Stimulated activated CD4-positive, alpha-beta T cell treated with anti-CD3 and anti-CD28 coated beads, TNF-alpha, amount 100 ng/mL, for 4 hours (primary cell): ENCODE data around the gene TRIM27.
"Not testable (repeated sequence)": the region's sequence is repeated elsewhere in the genome, so short reads cannot be mapped to it uniquely, and the experiment has no call there.

Experiments used
- DNase-seq, 3 experiments: peaks; one replicate each; pipeline ENCODE4 v3.0.0-alpha.2; 2020; ENCODE audit warnings: low read depth in 3 of 3

The TRIM27 gene

DNA sequence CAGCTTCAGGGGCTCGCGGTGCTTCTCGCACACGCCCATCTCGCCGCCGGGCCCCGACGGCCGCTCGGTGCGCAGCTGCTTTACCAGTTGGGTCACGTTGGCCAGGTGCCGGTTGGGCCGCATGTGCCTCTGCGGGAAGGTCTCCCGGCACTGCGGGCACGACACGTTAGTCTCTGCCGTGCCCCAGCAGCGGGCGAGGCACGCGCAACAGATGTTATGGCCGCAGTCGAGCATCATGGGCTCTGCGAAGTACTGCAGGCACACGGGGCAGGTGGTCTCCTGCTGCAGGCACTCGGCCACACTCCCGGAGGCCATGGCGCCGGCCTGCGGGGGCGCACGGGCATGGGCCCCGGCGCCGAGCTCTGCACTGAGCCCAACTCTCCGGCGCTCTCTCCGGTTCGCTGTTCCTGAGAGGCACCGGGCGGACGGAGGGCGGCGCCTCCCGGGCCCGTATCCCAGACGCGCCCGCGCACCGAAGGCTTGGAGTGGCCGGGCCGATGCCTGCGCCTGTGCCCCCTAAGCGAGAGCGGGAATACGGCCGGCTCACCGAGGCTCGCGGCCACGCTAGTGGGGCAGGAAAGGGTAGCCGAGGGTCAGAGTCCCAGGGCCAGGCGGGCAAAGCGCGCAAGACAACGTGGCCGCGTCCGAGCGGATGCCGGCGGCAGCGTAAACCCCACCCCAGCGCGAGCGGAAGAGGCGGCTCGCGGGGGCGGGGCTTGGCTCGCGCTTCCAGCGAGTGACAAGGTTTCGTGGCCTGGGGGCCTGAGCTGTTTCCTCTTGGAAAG lies at the start of gene TRIM27:
TRIM27 (minus strand) TSS at position 668 of the 785 bp plus-strand sequence; CDS start at position 315, 353 bp downstream.
- peak; percentile 58 to 79 (median 74) for DNase-seq

DNA sequence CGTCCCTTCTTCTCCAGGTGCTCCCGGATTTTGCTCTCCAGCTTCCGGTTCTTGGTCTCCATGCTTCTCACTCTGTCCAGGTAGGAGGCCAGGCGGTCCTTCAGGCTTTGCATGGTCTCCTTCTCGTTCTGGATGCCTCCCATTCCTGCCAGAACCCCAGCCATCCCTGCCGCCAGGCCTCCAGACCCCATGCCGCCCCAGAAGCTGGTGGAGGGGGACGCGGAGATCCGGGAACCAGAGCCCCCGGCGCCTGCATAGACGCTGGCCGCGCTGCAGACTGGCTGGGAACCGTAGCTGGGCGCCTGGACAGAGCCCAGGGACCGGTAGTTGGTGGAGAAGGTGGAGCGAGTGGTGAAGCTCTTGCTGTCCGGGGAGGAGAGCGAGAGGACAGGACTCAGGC lies 46.3 kb upstream of the TRIM27 start:
- DNase-seq, result not testable (repeated sequence)

GRCh38 chr6:28969129-28969528 lies 45.3 kb upstream of the TRIM27 start:
- DNase-seq, result no peak

GRCh38 chr6:28968476-28968875 lies 44.7 kb upstream of the TRIM27 start:
- DNase-seq, result no peak

- no peak for DNase-seq
These were observed 41.9 kb upstream of the TRIM27 start for GRCh38 chr6:28965706-28966105.

DNA sequence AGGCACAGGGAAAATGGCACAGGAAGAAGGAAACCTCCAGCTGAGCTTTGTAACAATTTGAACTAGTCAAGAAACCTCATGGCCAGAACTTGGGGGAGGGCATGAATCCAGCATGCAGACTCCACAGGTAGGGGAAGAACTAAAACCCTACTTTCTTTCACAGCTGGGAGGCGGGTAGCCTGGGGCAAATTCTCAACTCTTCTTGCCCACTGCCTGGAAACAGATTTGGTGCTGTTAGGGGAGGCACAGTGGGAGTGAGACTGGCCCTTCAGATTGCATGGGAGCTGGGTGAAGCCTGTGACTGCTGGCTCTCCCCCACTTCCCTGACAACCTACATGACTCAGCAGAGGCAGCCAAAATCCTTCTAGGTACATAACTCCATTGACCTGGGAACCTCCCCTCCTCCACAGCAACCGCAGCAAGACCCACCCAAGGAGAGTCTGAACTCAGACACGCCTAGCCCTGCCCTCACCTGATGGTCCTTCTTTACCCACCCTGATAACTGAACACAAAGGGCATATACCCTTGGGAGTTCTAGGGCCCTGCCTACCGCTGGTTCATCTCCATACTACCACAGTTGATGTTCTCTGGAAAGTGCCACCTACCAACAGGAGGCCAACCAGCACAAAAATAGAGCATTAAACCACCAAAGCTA lies 37.2 kb upstream of the TRIM27 start:
- DNase-seq, result no peak

DNA sequence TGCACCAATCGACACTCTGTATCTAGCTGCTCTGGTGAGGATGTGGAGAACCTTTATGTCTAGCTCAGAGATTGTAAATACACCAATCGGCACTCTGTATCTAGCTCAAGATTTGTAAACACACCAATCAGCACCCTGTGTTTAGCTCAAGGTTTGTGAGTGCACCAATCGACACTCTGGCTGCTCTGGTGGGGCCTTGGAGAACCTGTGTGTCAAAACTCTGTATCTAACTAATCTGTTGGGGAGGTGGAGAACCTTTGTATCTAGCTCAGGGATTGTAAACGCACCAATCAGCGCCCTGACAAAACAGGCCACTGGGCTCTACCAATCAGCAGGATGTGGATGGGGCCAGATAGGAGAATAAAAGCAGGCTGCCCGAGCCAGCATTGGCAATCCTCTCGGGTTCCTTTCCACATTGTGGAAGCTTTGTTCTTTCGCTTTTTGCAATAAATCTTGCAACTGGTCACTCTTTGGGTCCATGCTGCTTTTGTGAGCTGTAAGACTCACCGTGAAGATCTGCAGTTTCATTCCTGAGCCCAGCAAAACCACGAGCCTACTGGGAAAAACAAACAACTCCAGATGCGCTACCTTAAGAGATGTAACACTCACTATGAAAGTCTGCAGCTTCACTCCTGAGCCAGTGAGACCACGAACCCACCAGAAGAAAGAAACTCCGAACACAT lies 34.9 kb upstream of the TRIM27 start:
- not testable (repeated sequence) for DNase-seq

- DNase-seq, result not testable (repeated sequence)
These were observed 34.1 kb upstream of the TRIM27 start for GRCh38 chr6:28957795-28958314.

GRCh38 chr6:28956331-28956730 lies 32.5 kb upstream of the TRIM27 start:
- no peak for DNase-seq

GRCh38 chr6:28953585-28954258 lies 29.9 kb upstream of the TRIM27 start:
- DNase-seq, result no peak

GRCh38 chr6:28953039-28953584 lies 29.3 kb upstream of the TRIM27 start:
- peak; percentile 38 to 49 (median 40) for DNase-seq

DNA sequence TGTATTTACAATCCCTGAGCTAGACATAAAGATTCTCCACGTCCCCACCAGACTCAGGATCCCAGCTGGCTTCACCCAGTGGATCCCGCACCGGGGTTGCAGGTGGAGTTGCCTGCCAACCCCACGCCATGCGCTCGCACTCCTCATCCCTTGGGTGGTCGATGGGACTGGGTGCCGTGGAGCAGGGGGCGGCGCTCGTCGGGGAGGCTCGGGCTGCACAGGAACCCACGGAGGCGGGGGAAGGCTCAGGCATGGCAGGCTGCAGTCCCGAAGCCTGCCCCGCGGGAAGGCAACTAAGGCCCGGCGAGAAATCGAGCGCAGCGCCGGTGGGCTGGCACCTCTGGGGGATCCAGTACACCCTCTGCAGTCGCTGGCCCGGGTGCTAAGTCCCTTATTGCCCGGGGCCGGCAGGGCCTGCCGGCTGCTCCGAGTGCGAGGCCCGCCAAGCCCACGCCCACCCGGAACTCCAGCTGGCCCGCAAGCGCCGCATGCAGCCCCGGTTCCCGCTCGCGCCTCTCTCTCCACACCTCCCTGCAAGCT lies 25.9 kb upstream of the TRIM27 start:
- not testable (repeated sequence) for DNase-seq

GRCh38 chr6:28948782-28949486 lies 25.1 kb upstream of the TRIM27 start:
- DNase-seq, result no peak

DNA sequence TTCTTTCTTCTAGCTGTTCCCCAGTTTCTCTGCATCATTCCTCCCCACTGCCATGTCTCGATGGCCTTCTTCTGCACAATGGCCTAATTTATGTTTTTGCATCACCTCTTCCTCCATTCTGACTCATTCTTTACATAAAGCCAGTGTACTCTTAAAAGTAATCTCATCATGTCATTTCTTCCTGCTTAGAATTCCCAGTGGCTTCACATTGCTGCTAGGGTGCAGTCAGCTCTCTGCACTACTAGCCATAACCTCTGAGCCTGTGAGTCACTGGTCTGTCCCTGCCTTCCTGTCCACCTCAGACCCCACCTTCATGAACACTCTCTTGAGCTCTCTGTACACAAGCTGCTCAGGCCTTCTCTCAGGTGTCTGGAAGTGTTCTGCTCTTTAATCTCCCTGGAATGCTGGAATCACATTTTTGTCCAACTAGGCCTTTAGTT lies 24.1 kb upstream of the TRIM27 start:
- no peak for DNase-seq

DNA sequence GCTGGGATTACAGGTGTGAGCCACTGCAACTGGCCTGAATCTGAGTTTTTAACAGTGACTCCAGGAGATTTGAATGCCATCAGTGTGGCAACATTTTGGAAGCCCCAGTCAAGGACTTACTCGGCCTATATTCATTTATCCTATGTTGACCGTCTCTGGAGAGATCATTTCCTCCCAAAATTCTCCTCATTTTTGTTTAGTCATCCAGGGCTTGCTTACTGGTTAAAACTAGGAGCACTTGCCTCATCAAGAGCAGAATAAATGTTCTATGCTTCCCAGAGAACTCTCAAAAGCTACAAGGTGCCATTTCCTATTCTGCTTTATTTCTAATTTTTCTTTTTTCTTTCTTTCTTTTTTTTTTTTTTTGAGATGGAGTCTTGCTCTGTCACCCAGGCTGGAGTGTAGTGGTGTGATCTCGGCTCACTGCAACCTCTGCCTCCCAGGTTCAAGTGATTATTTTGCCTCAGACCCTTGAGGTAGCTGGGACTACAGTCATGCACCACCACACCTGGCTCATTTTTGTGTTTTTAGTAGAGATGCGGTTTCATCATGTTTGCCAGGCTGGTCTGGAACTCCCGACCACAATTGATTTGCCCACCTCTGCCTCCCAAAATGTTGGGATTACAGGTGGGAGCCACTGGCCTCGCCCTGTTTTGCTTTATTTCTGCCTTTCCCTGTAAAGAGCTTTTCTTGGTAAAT lies 23.4 kb upstream of the TRIM27 start:
- no peak for DNase-seq

GRCh38 chr6:28945349-28945748 lies 21.6 kb upstream of the TRIM27 start:
- no peak for DNase-seq

DNA sequence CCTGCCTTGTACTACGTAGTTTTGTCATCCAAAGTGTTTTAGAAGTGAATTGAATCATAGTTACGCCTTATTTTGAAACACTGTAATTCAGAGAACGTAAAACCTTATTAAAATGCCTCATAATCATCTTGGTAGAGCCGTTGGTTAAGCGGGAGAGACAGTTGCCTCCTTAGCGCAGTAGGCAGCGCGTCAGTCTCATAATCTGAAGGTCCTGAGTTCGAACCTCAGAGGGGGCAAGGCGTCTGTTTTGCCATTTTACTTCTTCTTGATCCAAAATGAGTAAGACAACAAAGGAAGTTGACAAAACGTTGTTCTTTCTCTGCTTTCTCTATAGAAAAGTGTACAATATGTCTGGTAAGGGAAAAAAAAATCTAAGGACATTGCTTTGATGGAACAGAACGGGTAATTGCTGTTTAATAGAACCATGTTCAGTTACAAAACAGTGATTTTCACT lies 20.7 kb upstream of the TRIM27 start:
- DNase-seq, result peak; percentile 45 to 71 (median 67)

DNA sequence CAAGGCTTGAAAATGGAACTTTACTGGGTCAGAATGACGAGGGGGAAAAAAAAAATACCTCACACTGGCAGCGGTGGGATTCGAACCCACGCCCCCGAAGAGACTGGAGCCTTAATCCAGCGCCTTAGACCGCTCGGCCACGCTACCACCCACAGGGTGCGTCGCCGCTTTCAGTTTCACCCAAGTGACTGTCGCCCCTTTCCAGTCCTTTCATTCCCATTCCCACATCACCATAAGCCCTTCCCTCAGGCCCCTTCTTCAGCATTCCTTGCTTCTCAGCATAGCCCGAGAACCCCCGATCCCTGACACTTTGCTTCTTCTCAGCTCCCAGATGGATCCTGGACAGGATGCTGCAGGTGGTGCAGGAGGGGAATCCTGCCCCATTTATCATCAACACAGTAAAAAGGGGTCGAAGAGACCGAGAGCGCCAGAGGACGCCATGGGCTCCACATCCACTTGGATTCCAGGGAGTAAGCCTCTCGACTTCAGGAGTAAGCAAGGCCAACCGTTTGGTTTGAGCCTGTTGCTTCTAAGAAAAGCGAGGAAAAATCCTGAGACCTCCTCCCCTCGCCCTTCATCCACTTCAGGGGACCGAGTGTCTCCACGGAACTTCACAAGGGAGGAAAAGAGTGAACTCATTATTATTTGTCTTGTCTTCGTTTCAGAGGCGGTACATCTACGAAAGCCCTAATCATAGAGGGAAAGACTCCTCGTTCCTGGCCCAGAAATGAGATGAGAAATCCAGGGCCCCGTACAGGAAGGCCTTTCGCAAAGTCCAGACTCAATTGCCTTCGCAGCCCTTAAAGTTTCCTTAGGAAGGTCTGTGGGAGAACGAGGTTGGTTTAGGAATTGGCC lies 20.0 kb upstream of the TRIM27 start:
- peak; percentile 44 to 57 (median 54) for DNase-seq

- no peak for DNase-seq
These were observed 19.4 kb upstream of the TRIM27 start for GRCh38 chr6:28943223-28943556.
